Uterus (tissue), 2 donors: ENCODE results near the gene IGSF3.

Experiments
- POLR2A ChIP-seq, 2 donors: fragments of 450-650 bp; IDR thresholded peaks; one replicate each; pipeline ENCODE4 v1.6.1; 2016; ENCODE audit warnings: antibody characterized with exemption in 2 of 2, mild to moderate bottlenecking in 1 of 2, moderate library complexity in 1 of 2
- TF ChIP-seq, protein P1 (sequence below), 4 experiments: fragments of 200-600 bp in 2 of 4; fragments of 450-650 bp in 2 of 4; sonication (generic) in 2 of 4; IDR thresholded peaks; one replicate each; pipeline ENCODE4 v1.5.1; 2016 to 2019; ENCODE audit warnings: antibody characterized with exemption in 4 of 4, mild to moderate bottlenecking in 2 of 4, moderate library complexity in 1 of 4

DNA sequence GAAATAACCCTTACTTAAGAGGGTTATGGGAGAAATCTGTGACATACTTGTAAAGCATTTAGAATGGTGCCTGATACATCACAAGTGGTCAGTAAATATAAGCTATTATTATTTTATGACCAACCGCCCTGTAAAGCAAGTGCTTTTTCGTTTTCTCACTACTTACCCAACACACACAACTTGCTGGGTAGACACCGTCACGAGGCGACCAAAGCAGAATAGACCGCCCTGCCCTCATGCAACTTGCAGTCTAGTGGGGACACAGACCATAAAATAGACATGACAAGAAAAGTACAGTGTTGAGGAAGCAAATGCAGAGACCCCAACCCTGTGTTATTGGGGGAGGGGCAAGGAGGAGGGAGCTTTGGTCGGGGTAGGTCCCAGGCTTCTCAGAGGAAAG, 744 bp upstream of the IGSF3 start:
- no peak for TF ChIP-seq POLR2A (IDR thresholded peaks at IDR 0.05)
- TF ChIP-seq, protein P1, sequence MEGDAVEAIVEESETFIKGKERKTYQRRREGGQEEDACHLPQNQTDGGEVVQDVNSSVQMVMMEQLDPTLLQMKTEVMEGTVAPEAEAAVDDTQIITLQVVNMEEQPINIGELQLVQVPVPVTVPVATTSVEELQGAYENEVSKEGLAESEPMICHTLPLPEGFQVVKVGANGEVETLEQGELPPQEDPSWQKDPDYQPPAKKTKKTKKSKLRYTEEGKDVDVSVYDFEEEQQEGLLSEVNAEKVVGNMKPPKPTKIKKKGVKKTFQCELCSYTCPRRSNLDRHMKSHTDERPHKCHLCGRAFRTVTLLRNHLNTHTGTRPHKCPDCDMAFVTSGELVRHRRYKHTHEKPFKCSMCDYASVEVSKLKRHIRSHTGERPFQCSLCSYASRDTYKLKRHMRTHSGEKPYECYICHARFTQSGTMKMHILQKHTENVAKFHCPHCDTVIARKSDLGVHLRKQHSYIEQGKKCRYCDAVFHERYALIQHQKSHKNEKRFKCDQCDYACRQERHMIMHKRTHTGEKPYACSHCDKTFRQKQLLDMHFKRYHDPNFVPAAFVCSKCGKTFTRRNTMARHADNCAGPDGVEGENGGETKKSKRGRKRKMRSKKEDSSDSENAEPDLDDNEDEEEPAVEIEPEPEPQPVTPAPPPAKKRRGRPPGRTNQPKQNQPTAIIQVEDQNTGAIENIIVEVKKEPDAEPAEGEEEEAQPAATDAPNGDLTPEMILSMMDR (IDR thresholded peaks at IDR 0.05) = no peak
